ENCODE data around the gene DYNC1I1. TPM values are rescaled to one million over a fixed set of nuclear protein-coding genes. Genes with fewer than 3 reads are reported as not detected.

Gene DYNC1I1
- total and polyA plus RNA-seq, 2 donors = 2.5 to 6.3 TPM

DNA sequence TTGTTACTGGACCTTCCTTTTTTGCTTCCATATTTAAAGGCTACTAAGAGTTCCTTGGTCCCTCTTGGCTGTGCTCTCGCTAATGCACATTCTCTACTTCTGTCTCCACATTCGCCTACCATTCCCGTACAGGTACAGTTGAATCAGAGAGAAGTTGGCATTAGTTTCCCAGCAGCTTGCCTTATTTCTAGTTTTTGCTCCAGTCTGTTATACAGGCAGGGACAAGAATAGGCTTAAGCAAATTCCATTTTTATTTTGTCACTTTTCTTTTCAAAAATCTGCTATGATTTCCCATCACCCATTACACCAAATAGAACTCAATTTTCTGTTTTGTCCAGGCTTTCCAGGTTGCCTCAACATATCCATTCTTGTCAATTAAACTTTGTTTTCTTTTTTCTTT is 29.9 kb downstream of the DYNC1I1 start:
- WGBS = 98% methylated on average over 3 of the region's 3 CpGs
- Histone ChIP-seq H3K4me3 (ENCODE audit: low read length in 2 of 2) (no peak overlapping the region), H3K27ac (ENCODE audit: low read depth in 1 of 2, low read length in 1 of 2) (no peak overlapping the region), H3K27me3 (ENCODE audit: control insufficient read depth in 2 of 2, insufficient read depth in 1 of 2, low read length in 1 of 2) (no peaks in the 10 kb centered on the region), H3K4me1 (ENCODE audit: control insufficient read depth in 2 of 2, insufficient read depth in 2 of 2, low read length in 2 of 2) (no peaks in the 10 kb centered on the region), H3K9me3 (ENCODE audit: control insufficient read depth in 2 of 2, insufficient read depth in 1 of 2, low read length in 1 of 2) (no peaks in the 10 kb centered on the region), H3K36me3 (ENCODE audit: control insufficient read depth in 2 of 2, insufficient read depth in 2 of 2, low read length in 1 of 2) (no peaks in the 10 kb centered on the region)
- DNase-seq (ENCODE audit: low read depth in 6 of 9, low spot score in 9 of 9) = no peak

DNA sequence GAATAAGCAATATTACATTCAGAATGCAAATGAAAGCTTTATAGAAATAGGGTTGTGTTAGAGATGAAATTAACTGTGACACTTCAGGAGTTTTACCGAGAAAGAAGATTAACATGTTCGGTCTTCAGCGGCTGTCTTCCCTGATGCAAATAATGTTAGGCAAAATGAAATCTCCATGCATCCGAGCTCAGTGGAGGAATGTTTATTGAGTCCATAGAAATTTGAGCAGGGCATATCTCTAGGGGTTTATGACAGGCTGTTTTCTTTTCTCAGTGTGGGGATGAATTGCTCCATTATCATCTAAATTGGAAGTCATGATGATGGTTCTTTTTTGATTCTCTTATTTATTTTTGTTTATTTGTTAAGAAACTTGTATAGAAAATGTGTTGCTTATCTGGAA is 31.7 kb downstream of the DYNC1I1 start:
- no peaks in the 10 kb centered on the region for H3K4me1 ChIP-seq (ENCODE audit: control insufficient read depth in 2 of 2, insufficient read depth in 2 of 2, low read length in 2 of 2)
- no peak overlapping the region for H3K27ac ChIP-seq (ENCODE audit: low read depth in 1 of 2, low read length in 1 of 2)
- no peak overlapping the region for H3K4me3 ChIP-seq (ENCODE audit: low read length in 2 of 2)
- no peak for DNase-seq (ENCODE audit: low read depth in 6 of 9, low spot score in 9 of 9)
- WGBS = 94% methylated on average over 4 of the region's 4 CpGs
- no peaks in the 10 kb centered on the region for H3K9me3 ChIP-seq (ENCODE audit: control insufficient read depth in 2 of 2, insufficient read depth in 1 of 2, low read length in 1 of 2)
- H3K27me3 ChIP-seq (ENCODE audit: control insufficient read depth in 2 of 2, insufficient read depth in 1 of 2, low read length in 1 of 2) = no peaks in the 10 kb centered on the region
- H3K36me3 ChIP-seq (ENCODE audit: control insufficient read depth in 2 of 2, insufficient read depth in 2 of 2, low read length in 1 of 2) = no peaks in the 10 kb centered on the region

- no peak for DNase-seq (ENCODE audit: low read depth in 6 of 9, low spot score in 9 of 9)
- no peak overlapping the region for H3K27ac ChIP-seq (ENCODE audit: low read depth in 1 of 2, low read length in 1 of 2)
- H3K36me3 ChIP-seq (ENCODE audit: control insufficient read depth in 2 of 2, insufficient read depth in 2 of 2, low read length in 1 of 2) = no peaks in the 10 kb centered on the region
- WGBS = 96% methylated on average over 1 of the region's 1 CpG
- H3K9me3 ChIP-seq (ENCODE audit: control insufficient read depth in 2 of 2, insufficient read depth in 1 of 2, low read length in 1 of 2) = no peaks in the 10 kb centered on the region
- no peaks in the 10 kb centered on the region for H3K4me1 ChIP-seq (ENCODE audit: control insufficient read depth in 2 of 2, insufficient read depth in 2 of 2, low read length in 2 of 2)
- no peak overlapping the region for H3K4me3 ChIP-seq (ENCODE audit: low read length in 2 of 2)
- H3K27me3 ChIP-seq (ENCODE audit: control insufficient read depth in 2 of 2, insufficient read depth in 1 of 2, low read length in 1 of 2) = no peaks in the 10 kb centered on the region
These were observed 33.6 kb downstream of the DYNC1I1 start for GRCh38 chr7:95805909-95806308.

- WGBS = 84% methylated on average over 2 of the region's 2 CpGs
- Histone ChIP-seq H3K4me3 (ENCODE audit: low read length in 2 of 2) (no peak overlapping the region), H3K27ac (ENCODE audit: low read depth in 1 of 2, low read length in 1 of 2) (no peak overlapping the region), H3K36me3 (ENCODE audit: control insufficient read depth in 2 of 2, insufficient read depth in 2 of 2, low read length in 1 of 2) (no peaks in the 10 kb centered on the region), H3K9me3 (ENCODE audit: control insufficient read depth in 2 of 2, insufficient read depth in 1 of 2, low read length in 1 of 2) (no peaks in the 10 kb centered on the region), H3K4me1 (ENCODE audit: control insufficient read depth in 2 of 2, insufficient read depth in 2 of 2, low read length in 2 of 2) (no peaks in the 10 kb centered on the region), H3K27me3 (ENCODE audit: control insufficient read depth in 2 of 2, insufficient read depth in 1 of 2, low read length in 1 of 2) (no peaks in the 10 kb centered on the region)
- no peak for DNase-seq (ENCODE audit: low read depth in 6 of 9, low spot score in 9 of 9)
These were observed 36.0 kb downstream of the DYNC1I1 start for GRCh38 chr7:95808396-95808795.

- H3K4me1 ChIP-seq (ENCODE audit: control insufficient read depth in 2 of 2, insufficient read depth in 2 of 2, low read length in 2 of 2) = no peaks in the 10 kb centered on the region
- no peak for DNase-seq (ENCODE audit: low read depth in 6 of 9, low spot score in 9 of 9)
- 70% methylated on average over 5 of the region's 5 CpGs for WGBS
These were observed 39.6 kb downstream of the DYNC1I1 start for GRCh38 chr7:95811846-95812445.

DNA sequence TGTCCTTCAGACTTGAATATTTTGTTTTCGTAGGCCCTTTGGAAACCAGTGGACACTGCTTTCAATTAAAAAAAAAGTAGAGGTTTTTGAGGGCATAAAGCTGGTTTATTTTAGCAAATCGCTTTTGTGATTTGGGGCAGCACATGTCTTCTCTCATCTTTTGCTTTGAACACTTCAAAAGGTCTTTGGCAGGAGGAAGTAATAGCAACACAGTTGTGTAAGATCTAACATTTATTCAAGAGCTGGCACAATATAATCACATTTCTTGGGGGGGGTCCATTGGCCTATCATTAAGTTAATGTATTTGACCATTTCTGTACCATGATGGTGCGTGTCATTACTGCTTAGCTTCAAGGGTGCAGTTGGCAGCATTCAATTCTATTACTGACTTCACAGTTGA is 42.4 kb downstream of the DYNC1I1 start:
- 91% methylated on average over 3 of the region's 3 CpGs for WGBS
- H3K27me3 ChIP-seq (ENCODE audit: control insufficient read depth in 2 of 2, insufficient read depth in 1 of 2, low read length in 1 of 2) = no peaks in the 10 kb centered on the region
- no peaks in the 10 kb centered on the region for H3K36me3 ChIP-seq (ENCODE audit: control insufficient read depth in 2 of 2, insufficient read depth in 2 of 2, low read length in 1 of 2)
- H3K4me3 ChIP-seq (ENCODE audit: low read length in 2 of 2) = no peak overlapping the region
- no peak overlapping the region for H3K27ac ChIP-seq (ENCODE audit: low read depth in 1 of 2, low read length in 1 of 2)
- no peak for DNase-seq (ENCODE audit: low read depth in 6 of 9, low spot score in 9 of 9)
- H3K9me3 ChIP-seq (ENCODE audit: control insufficient read depth in 2 of 2, insufficient read depth in 1 of 2, low read length in 1 of 2) = no peaks in the 10 kb centered on the region
- no peaks in the 10 kb centered on the region for H3K4me1 ChIP-seq (ENCODE audit: control insufficient read depth in 2 of 2, insufficient read depth in 2 of 2, low read length in 2 of 2)

More at GRCh38 chr7:95811846-95812445, 39.6 kb downstream of the DYNC1I1 start:
- Histone ChIP-seq H3K36me3 (ENCODE audit: control insufficient read depth in 2 of 2, insufficient read depth in 2 of 2, low read length in 1 of 2) (no peaks in the 10 kb centered on the region), H3K27me3 (ENCODE audit: control insufficient read depth in 2 of 2, insufficient read depth in 1 of 2, low read length in 1 of 2) (no peaks in the 10 kb centered on the region), H3K27ac (ENCODE audit: low read depth in 1 of 2, low read length in 1 of 2) (no peak overlapping the region), H3K4me3 (ENCODE audit: low read length in 2 of 2) (no peak overlapping the region), H3K9me3 (ENCODE audit: control insufficient read depth in 2 of 2, insufficient read depth in 1 of 2, low read length in 1 of 2) (no peaks in the 10 kb centered on the region)

DNA sequence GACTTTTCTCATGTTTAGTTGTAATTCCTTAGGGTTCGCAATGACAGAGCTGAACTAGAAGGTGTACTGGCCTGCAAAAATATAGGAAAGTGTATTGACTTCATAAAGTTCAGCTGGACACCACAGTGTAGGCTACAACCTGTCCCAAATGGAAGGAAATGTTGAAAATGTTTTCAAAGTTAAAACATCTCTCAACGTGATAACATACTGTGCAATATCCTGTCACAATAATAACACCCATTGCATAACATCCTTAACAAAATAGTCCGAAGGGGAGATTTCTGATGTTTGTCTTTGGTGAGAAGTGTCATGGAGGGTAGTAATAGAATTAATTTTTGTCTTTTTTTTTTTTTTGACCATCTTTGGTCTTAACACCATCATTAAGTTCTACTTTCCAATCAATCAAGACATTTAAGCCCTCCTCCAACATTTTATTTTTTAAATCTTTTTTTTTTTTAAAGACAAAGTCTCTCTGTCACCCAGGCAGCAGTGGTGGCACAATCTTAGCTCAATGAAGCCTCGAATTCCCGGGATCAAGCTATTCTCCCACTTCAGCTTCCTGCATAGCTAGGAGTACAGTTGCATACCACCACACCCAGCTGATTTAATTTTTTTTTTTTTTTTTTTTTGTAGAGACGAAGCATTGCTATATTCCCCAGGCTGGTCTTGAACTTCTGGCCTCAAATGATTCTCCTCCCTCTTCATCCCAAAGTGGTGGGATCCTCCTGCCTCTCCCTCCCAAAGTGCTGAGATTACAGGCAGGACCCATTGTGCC is 45.7 kb downstream of the DYNC1I1 start:
- no peaks in the 10 kb centered on the region for H3K27me3 ChIP-seq (ENCODE audit: control insufficient read depth in 2 of 2, insufficient read depth in 1 of 2, low read length in 1 of 2)
- H3K4me1 ChIP-seq (ENCODE audit: control insufficient read depth in 2 of 2, insufficient read depth in 2 of 2, low read length in 2 of 2) = no peaks in the 10 kb centered on the region
- no peak overlapping the region for H3K4me3 ChIP-seq (ENCODE audit: low read length in 2 of 2)
- no peaks in the 10 kb centered on the region for H3K9me3 ChIP-seq (ENCODE audit: control insufficient read depth in 2 of 2, insufficient read depth in 1 of 2, low read length in 1 of 2)
- no peak for DNase-seq (ENCODE audit: low read depth in 6 of 9, low spot score in 9 of 9)
- WGBS = 90% methylated on average over 6 of the region's 6 CpGs
- no peak overlapping the region for H3K27ac ChIP-seq (ENCODE audit: low read depth in 1 of 2, low read length in 1 of 2)
- H3K36me3 ChIP-seq (ENCODE audit: control insufficient read depth in 2 of 2, insufficient read depth in 2 of 2, low read length in 1 of 2) = no peaks in the 10 kb centered on the region

- no peaks in the 10 kb centered on the region for H3K36me3 ChIP-seq (ENCODE audit: control insufficient read depth in 2 of 2, insufficient read depth in 2 of 2, low read length in 1 of 2)
- H3K27me3 ChIP-seq (ENCODE audit: control insufficient read depth in 2 of 2, insufficient read depth in 1 of 2, low read length in 1 of 2) = no peaks in the 10 kb centered on the region
- H3K9me3 ChIP-seq (ENCODE audit: control insufficient read depth in 2 of 2, insufficient read depth in 1 of 2, low read length in 1 of 2) = no peaks in the 10 kb centered on the region
- H3K27ac ChIP-seq (ENCODE audit: low read depth in 1 of 2, low read length in 1 of 2) = no peak overlapping the region
- no peak overlapping the region for H3K4me3 ChIP-seq (ENCODE audit: low read length in 2 of 2)
- 80% methylated on average over 7 of the region's 7 CpGs for WGBS
- no peaks in the 10 kb centered on the region for H3K4me1 ChIP-seq (ENCODE audit: control insufficient read depth in 2 of 2, insufficient read depth in 2 of 2, low read length in 2 of 2)
- DNase-seq (ENCODE audit: low read depth in 6 of 9, low spot score in 9 of 9) = no peak
These were observed 48.4 kb downstream of the DYNC1I1 start for GRCh38 chr7:95820778-95821177.

- no peak overlapping the region for H3K4me3 ChIP-seq (ENCODE audit: low read length in 2 of 2)
- H3K27ac ChIP-seq (ENCODE audit: low read depth in 1 of 2, low read length in 1 of 2) = no peak overlapping the region
- no peaks in the 10 kb centered on the region for H3K36me3 ChIP-seq (ENCODE audit: control insufficient read depth in 2 of 2, insufficient read depth in 2 of 2, low read length in 1 of 2)
- DNase-seq (ENCODE audit: low read depth in 6 of 9, low spot score in 9 of 9) = no peak
- no peaks in the 10 kb centered on the region for H3K27me3 ChIP-seq (ENCODE audit: control insufficient read depth in 2 of 2, insufficient read depth in 1 of 2, low read length in 1 of 2)
- H3K4me1 ChIP-seq (ENCODE audit: control insufficient read depth in 2 of 2, insufficient read depth in 2 of 2, low read length in 2 of 2) = no peaks in the 10 kb centered on the region
- WGBS = 94% methylated on average over 3 of the region's 3 CpGs
- H3K9me3 ChIP-seq (ENCODE audit: control insufficient read depth in 2 of 2, insufficient read depth in 1 of 2, low read length in 1 of 2) = no peaks in the 10 kb centered on the region
These were observed 50.4 kb downstream of the DYNC1I1 start for GRCh38 chr7:95822717-95823116.
